OCI-M2 (cell line): ENCODE results near the gene SGF29.
"Not testable (repeated sequence)": the region's sequence is repeated elsewhere in the genome, so short reads cannot be mapped to it uniquely, and the experiment has no call there.

Source experiments
- DNase-seq: peaks from one replicate; lab custom pipeline; 2025; ENCODE audit not compliant: unreplicated experiment; lab: John Stamatoyannopoulos, UW

The SGF29 gene

GRCh38 chr16:28609631-28610594 lies 56.2 kb downstream of the SGF29 start, which contains the start of gene SULT1A1:
Gene SULT1A1, minus strand, starts transcription at chr16:28610044. Its CDS starts 1,189 bp downstream, at chr16:28608855.
- DNase-seq = no peak

GRCh38 chr16:28610595-28611191 lies 57.0 kb downstream of the SGF29 start:
- no peak for DNase-seq

- DNase-seq = not testable (repeated sequence)
Observed at GRCh38 chr16:28612359-28613280, 58.9 kb downstream of the SGF29 start.

GRCh38 chr16:28613912-28614311 lies 60.2 kb downstream of the SGF29 start:
- not testable (repeated sequence) for DNase-seq

- DNase-seq = not testable (repeated sequence)
Observed at GRCh38 chr16:28614561-28614960, 60.8 kb downstream of the SGF29 start.

GRCh38 chr16:28615486-28616223 lies 61.9 kb downstream of the SGF29 start:
- DNase-seq = not testable (repeated sequence)

GRCh38 chr16:28616224-28616577 lies 62.5 kb downstream of the SGF29 start:
- DNase-seq = not testable (repeated sequence)

- no peak for DNase-seq
Observed at GRCh38 chr16:28616636-28617035, 62.9 kb downstream of the SGF29 start.

- no peak for DNase-seq
Observed at GRCh38 chr16:28617874-28618273, 64.2 kb downstream of the SGF29 start.

GRCh38 chr16:28620316-28620715 lies 66.6 kb downstream of the SGF29 start:
- DNase-seq = not testable (repeated sequence)

- DNase-seq = no peak
Observed at GRCh38 chr16:28621481-28622155, 67.9 kb downstream of the SGF29 start.

GRCh38 chr16:28622532-28623171 lies 68.9 kb downstream of the SGF29 start:
- DNase-seq = not testable (repeated sequence)

- no peak for DNase-seq
Observed at GRCh38 chr16:28623172-28623711, 69.5 kb downstream of the SGF29 start.

GRCh38 chr16:28630905-28631304 lies 77.2 kb downstream of the SGF29 start:
- DNase-seq = not testable (repeated sequence)

GRCh38 chr16:28636093-28636823 lies 82.5 kb downstream of the SGF29 start:
- not testable (repeated sequence) for DNase-seq

- DNase-seq = not testable (repeated sequence)
Observed at GRCh38 chr16:28637765-28638164, 84.0 kb downstream of the SGF29 start, which contains the start of gene NPIPB8. Gene NPIPB8, plus strand, starts transcription at chr16:28638065. Its CDS starts 296 bp downstream, at chr16:28638361.

GRCh38 chr16:28638359-28638758 lies 84.6 kb downstream of the SGF29 start:
- DNase-seq = not testable (repeated sequence)

GRCh38 chr16:28639959-28640358 lies 86.2 kb downstream of the SGF29 start:
- DNase-seq = not testable (repeated sequence)
